Gastrocnemius medialis (tissue), 4 donors: ENCODE measurements around the gene WDFY2.

Experiments used
- CTCF ChIP-seq, 5 experiments: fragments of 450-650 bp in 3 of 5; fragments of 200-600 bp in 2 of 5; sonication (generic) in 2 of 5; IDR thresholded peaks in 4 of 5; conservative IDR thresholded peaks in 1 of 5; 1 replicate in 4 of 5; 2 replicates in 1 of 5; pipeline ENCODE4 v1.5.1; 2016 to 2019; ENCODE audit warnings: antibody characterized with exemption in 5 of 5, mild to moderate bottlenecking in 3 of 5, moderate library complexity in 3 of 5
- POLR2A ChIP-seq, 2 donors: fragments of 450-650 bp; IDR thresholded peaks; one replicate each; pipeline ENCODE4 v1.6.1; 2017; ENCODE audit warnings: antibody characterized with exemption in 2 of 2, mild to moderate bottlenecking in 2 of 2, moderate library complexity in 2 of 2

GRCh38 chr13:51624695-51625345, 40.6 kb downstream of the WDFY2 start:
- TF ChIP-seq CTCF (IDR thresholded peaks at IDR 0.05 in 4 of 5, conservative IDR thresholded peaks at IDR 0.05 in 1 of 5), result no peak
- no peak for TF ChIP-seq POLR2A (IDR thresholded peaks at IDR 0.05)
